ENCODE results near the gene NTSR1. TPM values are rescaled to one million over a fixed set of nuclear protein-coding genes. Genes with fewer than 3 reads are reported as not detected.

The NTSR1 gene
- total and polyA plus RNA-seq, 2 of the 8 experiments (the other 6 are each of a cell fraction or from before 2014, with no cell fraction given), result 0.53 to 0.89 TPM

- TF ChIP-seq GTF2F1 (IDR thresholded peaks at IDR 0.05; ENCODE audit: borderline replicate concordance, low read depth, low read length) (no peak), ZNF274 (IDR thresholded peaks at IDR 0.05; ENCODE audit: borderline replicate concordance, extremely low read depth, low read length) (no peak), EGR1 (IDR thresholded peaks at IDR 0.05; ENCODE audit: borderline replicate concordance, low read depth, low read length) (no peak), MAFK (IDR thresholded peaks at IDR 0.05; ENCODE audit: low read depth, low read length) (no peak), EZH2 (IDR thresholded peaks at IDR 0.05; ENCODE audit: low read depth, low read length, severe bottlenecking) (no peak)
These were observed 32.8 kb upstream of the NTSR1 start (continued) for GRCh38 chr20:62675877-62676260.
